WTC11 (cell line): Measurements from ENCODE around the gene ARMH2.

Experiments
- CTCF ChIP-seq: fragments of 200-600 bp; IDR thresholded peaks from 2 replicates; pipeline ENCODE4 v1.8.0; 2022; ENCODE audit warnings: antibody characterized with exemption
- ETV6 ChIP-seq: sonication (generic); formaldehyde crosslinking; IDR thresholded peaks from 2 replicates; pipeline ENCODE4 v1.8.1; 2022; ENCODE audit warnings: mild to moderate bottlenecking, missing genetic modification reagents
- TF ChIP-seq, protein P1 (sequence below): sonication (generic); formaldehyde crosslinking; IDR thresholded peaks from 2 replicates; pipeline ENCODE4 v1.8.1; 2022; ENCODE audit warnings: missing genetic modification reagents, borderline replicate concordance

DNA sequence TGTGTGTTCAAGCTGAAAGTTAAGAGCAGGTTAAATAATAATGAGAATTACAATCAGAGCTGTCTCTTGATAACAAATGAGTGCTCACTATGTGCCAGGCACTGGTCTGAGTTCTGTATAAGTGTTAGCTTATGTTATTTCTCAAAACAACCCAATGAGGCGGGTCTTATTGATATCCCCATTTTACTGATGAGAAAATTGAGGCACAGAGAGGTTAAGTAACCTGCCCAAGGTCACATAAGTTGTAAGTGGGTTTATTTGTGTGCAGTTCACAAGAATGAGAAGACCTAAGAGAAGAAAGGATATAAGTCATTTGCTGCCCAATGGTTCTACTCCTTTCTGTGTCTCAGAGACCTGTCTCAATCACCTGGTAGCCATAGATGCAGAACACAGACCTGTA is 34.1 kb upstream of the ARMH2 start:
- TF ChIP-seq ETV6 (no peak), CTCF (no peak)
- TF ChIP-seq, protein P1, sequence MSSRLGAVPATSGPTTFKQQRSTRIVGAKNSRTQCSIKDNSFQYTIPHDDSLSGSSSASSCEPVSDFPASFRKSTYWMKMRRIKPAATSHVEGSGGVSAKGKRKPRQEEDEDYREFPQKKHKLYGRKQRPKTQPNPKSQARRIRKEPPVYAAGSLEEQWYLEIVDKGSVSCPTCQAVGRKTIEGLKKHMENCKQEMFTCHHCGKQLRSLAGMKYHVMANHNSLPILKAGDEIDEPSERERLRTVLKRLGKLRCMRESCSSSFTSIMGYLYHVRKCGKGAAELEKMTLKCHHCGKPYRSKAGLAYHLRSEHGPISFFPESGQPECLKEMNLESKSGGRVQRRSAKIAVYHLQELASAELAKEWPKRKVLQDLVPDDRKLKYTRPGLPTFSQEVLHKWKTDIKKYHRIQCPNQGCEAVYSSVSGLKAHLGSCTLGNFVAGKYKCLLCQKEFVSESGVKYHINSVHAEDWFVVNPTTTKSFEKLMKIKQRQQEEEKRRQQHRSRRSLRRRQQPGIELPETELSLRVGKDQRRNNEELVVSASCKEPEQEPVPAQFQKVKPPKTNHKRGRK, result no peak
